Mesendoderm (in vitro differentiated cells): Measurements from ENCODE around the gene ITIH3.

Experiments used
- DNase-seq: peaks from one replicate; pipeline ENCODE4 v3.0.0; 2013
- H2AK5ac ChIP-seq: 2 replicates; pipeline ENCODE4 v1.6.1; 2013; ENCODE audit warnings: low read length, inconsistent platforms
- H2BK120ac ChIP-seq: 2 replicates; pipeline ENCODE4 v1.6.1; 2013; ENCODE audit warnings: low read depth, mild to moderate bottlenecking, low read length, moderate library complexity, mixed read lengths
- H2BK15ac ChIP-seq: replicated peaks from 2 replicates; pipeline ENCODE4 v1.6.1; 2013; ENCODE audit warnings: low read depth, mild to moderate bottlenecking, moderate library complexity
- H2BK5ac ChIP-seq: 2 replicates; pipeline ENCODE4 v1.6.1; 2013; ENCODE audit warnings: low read length, inconsistent platforms
- H3K18ac ChIP-seq: 2 replicates; pipeline ENCODE4 v1.6.1; 2013; ENCODE audit warnings: mild to moderate bottlenecking, low read length, mixed read lengths
- H3K23ac ChIP-seq: one replicate; pipeline ENCODE4 v1.6.1; 2013; ENCODE audit warnings: low read length
- H3K27ac ChIP-seq: 2 replicates; pipeline ENCODE4 v1.5.1; 2013; ENCODE audit warnings: low read depth, mild to moderate bottlenecking, inconsistent platforms, low read length, moderate library complexity
- H3K27me3 ChIP-seq: 2 replicates; pipeline ENCODE4 v1.6.1; 2013; ENCODE audit warnings: low read length, control low read depth, mild to moderate bottlenecking, inconsistent platforms; ENCODE audit not compliant: insufficient read depth, poor library complexity
- H3K36me3 ChIP-seq: 2 replicates; pipeline ENCODE4 v1.6.1; 2013; ENCODE audit warnings: low read length, inconsistent platforms; ENCODE audit not compliant: control insufficient read depth, insufficient read depth
- H3K4ac ChIP-seq: one replicate; pipeline ENCODE4 v1.6.1; 2013; ENCODE audit warnings: low read depth, mild to moderate bottlenecking, low read length, moderate library complexity
- H3K4me1 ChIP-seq: 2 replicates; pipeline ENCODE4 v1.6.1; 2013; ENCODE audit warnings: low read depth, low read length, inconsistent platforms; ENCODE audit not compliant: control insufficient read depth
- H3K4me2 ChIP-seq: 2 replicates; pipeline ENCODE4 v1.6.1; 2013; ENCODE audit warnings: low read length
- H3K4me3 ChIP-seq: 2 replicates; pipeline ENCODE4 v1.5.1; 2013; ENCODE audit warnings: mild to moderate bottlenecking, low read length
- H3K56ac ChIP-seq: one replicate; pipeline ENCODE4 v1.6.1; 2013; ENCODE audit warnings: low read length
- H3K79me1 ChIP-seq: 2 replicates; pipeline ENCODE4 v1.6.1; 2013; ENCODE audit warnings: low read length, inconsistent platforms
- H3K79me2 ChIP-seq: 2 replicates; pipeline ENCODE4 v1.6.1; 2013; ENCODE audit warnings: mild to moderate bottlenecking, low read length; ENCODE audit not compliant: control insufficient read depth, insufficient read depth
- H3K9ac ChIP-seq: 2 replicates; pipeline ENCODE4 v1.6.1; 2013; ENCODE audit warnings: low read length, inconsistent platforms
- H4K5ac ChIP-seq: one replicate; pipeline ENCODE4 v1.6.1; 2013; ENCODE audit warnings: low read length
- H4K8ac ChIP-seq: one replicate; pipeline ENCODE4 v1.6.1; 2013; ENCODE audit warnings: low read depth, mild to moderate bottlenecking, control low read depth, low read length, moderate library complexity
- WGBS: extraction: QIAGEN DNeasy Blood & Tissue Kit; methylation state at CpG from one replicate; pipeline ENCODE4 v1.1.7; 2013; ENCODE audit warnings: low lambda C conversion rate, missing lambda C conversion rate; ENCODE audit not compliant: insufficient coverage; ENCODE audit errors: extremely low coverage; 5-methylcytosine and 5-hydroxymethylcytosine counted together

The ITIH3 gene

GRCh38 chr3:52791366-52791765, 3.2 kb upstream of the ITIH3 start:
- WGBS = no CpG with 5 or more reads among the region's 12 CpGs

GRCh38 chr3:52791928-52792327, 2.7 kb upstream of the ITIH3 start:
- no peaks in the 10 kb centered on the region for H3K79me1 ChIP-seq
- H3K9ac ChIP-seq = no peak overlapping the region
- no CpG with 5 or more reads among the region's 4 CpGs for WGBS
- H3K4ac ChIP-seq = no peak overlapping the region
- no peak overlapping the region for H2BK15ac ChIP-seq
- no peak overlapping the region for H4K5ac ChIP-seq
- no peaks in the 10 kb centered on the region for H3K36me3 ChIP-seq
- no peaks in the 10 kb centered on the region for H3K4me1 ChIP-seq
- H3K4me2 ChIP-seq = no peak overlapping the region
- H3K27me3 ChIP-seq = no peaks in the 10 kb centered on the region
- no peak overlapping the region for H3K56ac ChIP-seq
- H2AK5ac ChIP-seq = no peak overlapping the region
- no peaks in the 10 kb centered on the region for H3K79me2 ChIP-seq
- H2BK5ac ChIP-seq = no peak overlapping the region
- H3K27ac ChIP-seq = no peak overlapping the region
- H3K18ac ChIP-seq = no peak overlapping the region
- no peak overlapping the region for H2BK120ac ChIP-seq
- no peak overlapping the region for H3K23ac ChIP-seq
- H3K4me3 ChIP-seq = no peak overlapping the region
- H4K8ac ChIP-seq = no peak overlapping the region
- DNase-seq = no peak

More at GRCh38 chr3:52791366-52791765, 3.2 kb upstream of the ITIH3 start:
- no peak overlapping the region for H2BK120ac ChIP-seq
- no peak overlapping the region for H3K9ac ChIP-seq
- H3K18ac ChIP-seq = no peak overlapping the region
- no peaks in the 10 kb centered on the region for H3K4me1 ChIP-seq
- H3K4me3 ChIP-seq = no peak overlapping the region
- no peak overlapping the region for H3K4ac ChIP-seq
- H4K8ac ChIP-seq = no peak overlapping the region
- no peak for DNase-seq
- H3K56ac ChIP-seq = no peak overlapping the region
- no peak overlapping the region for H4K5ac ChIP-seq
- H2BK15ac ChIP-seq = no peak overlapping the region
- no peaks in the 10 kb centered on the region for H3K79me2 ChIP-seq
- H3K36me3 ChIP-seq = no peaks in the 10 kb centered on the region
- H2AK5ac ChIP-seq = no peak overlapping the region
- no peaks in the 10 kb centered on the region for H3K79me1 ChIP-seq
- no peak overlapping the region for H3K23ac ChIP-seq
- H3K4me2 ChIP-seq = no peak overlapping the region
- no peaks in the 10 kb centered on the region for H3K27me3 ChIP-seq
- no peak overlapping the region for H3K27ac ChIP-seq
- no peak overlapping the region for H2BK5ac ChIP-seq

- Histone ChIP-seq H2BK5ac (no peak overlapping the region), H2BK15ac (no peak overlapping the region), H4K5ac (no peak overlapping the region), H2BK120ac (no peak overlapping the region), H3K79me1 (no peaks in the 10 kb centered on the region), H3K79me2 (no peaks in the 10 kb centered on the region), H3K4me1 (no peaks in the 10 kb centered on the region), H2AK5ac (no peak overlapping the region), H3K27me3 (no peaks in the 10 kb centered on the region), H3K4ac (no peak overlapping the region), H3K36me3 (no peaks in the 10 kb centered on the region), H3K27ac (no peak overlapping the region), H4K8ac (no peak overlapping the region), H3K4me3 (no peak overlapping the region), H3K4me2 (no peak overlapping the region), H3K56ac (no peak overlapping the region), H3K9ac (no peak overlapping the region), H3K18ac (no peak overlapping the region), H3K23ac (no peak overlapping the region)
- WGBS = no CpG with 5 or more reads among the region's 7 CpGs
- DNase-seq = peak; percentile 19
Observed at GRCh38 chr3:52792413-52792812, 2.2 kb upstream of the ITIH3 start.

GRCh38 chr3:52792961-52793695, 1.5 kb upstream of the ITIH3 start:
- WGBS = no CpG with 5 or more reads among the region's 18 CpGs
- Histone ChIP-seq H3K4me1 (no peaks in the 10 kb centered on the region), H3K27ac (no peak overlapping the region), H3K79me2 (no peaks in the 10 kb centered on the region), H4K8ac (no peak overlapping the region), H4K5ac (no peak overlapping the region), H3K4me3 (no peak overlapping the region), H2AK5ac (no peak overlapping the region), H2BK5ac (no peak overlapping the region), H3K4me2 (no peak overlapping the region), H3K18ac (no peak overlapping the region), H2BK120ac (no peak overlapping the region), H3K23ac (no peak overlapping the region), H3K27me3 (no peaks in the 10 kb centered on the region), H2BK15ac (no peak overlapping the region), H3K4ac (no peak overlapping the region), H3K56ac (no peak overlapping the region), H3K36me3 (no peaks in the 10 kb centered on the region), H3K9ac (no peak overlapping the region), H3K79me1 (no peaks in the 10 kb centered on the region)
- DNase-seq = no peak

GRCh38 chr3:52793702-52794611, 639 bp upstream of the ITIH3 start:
- Histone ChIP-seq H2BK5ac (no peak overlapping the region), H3K4me1 (no peaks in the 10 kb centered on the region), H3K27ac (no peak overlapping the region), H3K79me1 (no peaks in the 10 kb centered on the region), H2AK5ac (no peak overlapping the region), H3K4me2 (no peak overlapping the region), H3K27me3 (no peaks in the 10 kb centered on the region), H3K9ac (no peak overlapping the region), H3K4me3 (no peak overlapping the region), H3K56ac (no peak overlapping the region), H3K36me3 (no peaks in the 10 kb centered on the region), H4K5ac (no peak overlapping the region), H2BK15ac (no peak overlapping the region), H4K8ac (no peak overlapping the region), H3K23ac (no peak overlapping the region), H2BK120ac (no peak overlapping the region), H3K18ac (no peak overlapping the region), H3K4ac (no peak overlapping the region), H3K79me2 (no peaks in the 10 kb centered on the region)
- DNase-seq = no peak
- WGBS = no CpG with 5 or more reads among the region's 9 CpGs
